A549 (cell line): ENCODE results near the gene CANT1. TPM values are rescaled to one million over a fixed set of nuclear protein-coding genes. Genes with fewer than 3 reads are reported as not detected.

Experiments
- ATAC-seq, 2 experiments: fragments of 200-7000 bp in 1 of 2; fragments of >200 bp in 1 of 2; cut with Nextera tagmentation in 1 of 2; cut with Tn5 transposase in 1 of 2; 3 replicates each; pipeline versions ENCODE4 v1.8.0 to v1.9.1; 2018 to 2020; ENCODE audit warnings: mild to moderate bottlenecking in 1 of 2, moderate library complexity in 1 of 2
- CTCF ChIA-PET: fragments of 300-600 bp; sonication (Branson Sonifier 250); formaldehyde crosslinking; extraction: SDS; loops from one replicate; lab custom pipeline; 2021; ENCODE audit warnings: antibody characterized with exemption, inconsistent platforms; lab: Yijun Ruan, JAX
- POLR2A ChIA-PET: fragments of 350-600 bp; formaldehyde crosslinking; extraction: SDS; loops from one replicate; lab custom pipeline; 2021; ENCODE audit warnings: antibody characterized with exemption, inconsistent platforms; lab: Yijun Ruan, JAX
- DNase-seq, 2 experiments: peaks; one replicate each; pipeline versions ENCODE4 v3.0.0 to v3.0.0-alpha.2; 2011 to 2016; ENCODE audit warnings: low read depth in 1 of 2, low spot score in 1 of 2
- FAIRE-seq: peaks from 2 replicates; lab custom pipeline; 2011; peaks lifted over from hg19 to GRCh38; lab: Jason Lieb, UNC
- H3K27ac ChIP-seq, 2 experiments: fragments of >200 bp; sonication (Bioruptor Twin); formaldehyde crosslinking; 3 replicates each; pipeline ENCODE4 v1.5.1; 2016 to 2017
- H3K4me1 ChIP-seq: fragments of >200 bp; sonication (Bioruptor Twin); formaldehyde crosslinking; 3 replicates; pipeline ENCODE4 v1.6.1; 2016
- H3K4me2 ChIP-seq: fragments of >200 bp; sonication (Bioruptor Twin); formaldehyde crosslinking; 3 replicates; pipeline ENCODE4 v1.6.1; 2016
- H3K4me3 ChIP-seq: fragments of >200 bp; sonication (Bioruptor Twin); formaldehyde crosslinking; 3 replicates; pipeline ENCODE4 v1.5.1; 2016
- H3K9me3 ChIP-seq: fragments of >200 bp; sonication (Bioruptor Twin); formaldehyde crosslinking; 3 replicates; pipeline ENCODE4 v1.6.1; 2016
- ATOH8 ChIP-seq: fragments of 250-450 bp; sonication (Bioruptor Pico); IDR thresholded peaks from 2 replicates; pipeline ENCODE4 v1.5.0; 2020; ENCODE audit warnings: low read depth, mild to moderate bottlenecking, moderate library complexity
- CEBPB ChIP-seq, 2 experiments: fragments of >200 bp in 1 of 2; sonication (Bioruptor Twin) in 1 of 2; formaldehyde crosslinking in 1 of 2; IDR thresholded peaks; 2 replicates each; pipeline ENCODE4 v1.6.1; 2012 to 2016
- CHD2 ChIP-seq: fragments of 150-350 bp; IDR thresholded peaks from 2 replicates; pipeline ENCODE4 v1.6.1; 2014; ENCODE audit warnings: low read length; ENCODE audit not compliant: partially characterized antibody
- E2F6 ChIP-seq: IDR thresholded peaks from 2 replicates; pipeline ENCODE4 v1.6.1; 2012; ENCODE audit warnings: low read depth, borderline replicate concordance
- FOSB ChIP-seq: fragments of 250-450 bp; sonication (Bioruptor Pico); IDR thresholded peaks from 2 replicates; pipeline ENCODE4 v1.5.0; 2020; ENCODE audit warnings: mild to moderate bottlenecking, moderate library complexity
- HDAC2 ChIP-seq: fragments of 200-600 bp; sonication (generic); IDR thresholded peaks from 2 replicates; pipeline ENCODE4 v1.6.1; 2016
- JUNB ChIP-seq: fragments of >200 bp; sonication (Bioruptor Twin); formaldehyde crosslinking; IDR thresholded peaks from 2 replicates; pipeline ENCODE4 v1.6.1; 2016
- KDM1A ChIP-seq: fragments of 200-600 bp; sonication (generic); IDR thresholded peaks from 2 replicates; pipeline ENCODE4 v1.6.1; 2016; ENCODE audit warnings: low read depth, mild to moderate bottlenecking
- MAFK ChIP-seq: fragments of 450-650 bp; IDR thresholded peaks from 2 replicates; pipeline ENCODE4 v1.6.1; 2014; ENCODE audit not compliant: partially characterized antibody
- PBX3 ChIP-seq: IDR thresholded peaks from 2 replicates; pipeline ENCODE4 v1.6.1; 2012
- RAD21 ChIP-seq, 2 experiments: fragments of >200 bp in 1 of 2; sonication (Bioruptor Twin) in 1 of 2; formaldehyde crosslinking in 1 of 2; IDR thresholded peaks in 1 of 2; conservative IDR thresholded peaks in 1 of 2; 2 replicates in 1 of 2; 3 replicates in 1 of 2; pipeline ENCODE4 v1.6.1; 2012 to 2018; ENCODE audit warnings: inconsistent platforms in 1 of 2
- RCOR1 ChIP-seq: fragments of 150-350 bp; IDR thresholded peaks from 2 replicates; pipeline ENCODE4 v1.6.1; 2014; ENCODE audit warnings: antibody characterized with exemption, low read length, low read depth
- REST ChIP-seq: fragments of 200-600 bp; sonication (generic); IDR thresholded peaks from 2 replicates; pipeline ENCODE4 v1.6.1; 2016; ENCODE audit warnings: antibody characterized with exemption, mild to moderate bottlenecking, moderate library complexity
- RNF2 ChIP-seq: fragments of 200-600 bp; sonication (generic); IDR thresholded peaks from 2 replicates; pipeline ENCODE4 v1.6.1; 2016; ENCODE audit warnings: low read depth, mild to moderate bottlenecking, antibody characterized with exemption, moderate library complexity, borderline replicate concordance
- ZFP36 ChIP-seq: fragments of 450-650 bp; IDR thresholded peaks from 2 replicates; pipeline ENCODE4 v1.6.1; 2014; ENCODE audit warnings: borderline replicate concordance; ENCODE audit not compliant: partially characterized antibody
- ZNF302 ChIP-seq: fragments of 250-450 bp; sonication (Bioruptor Pico); IDR thresholded peaks from 2 replicates; pipeline ENCODE4 v1.9.0; 2021; ENCODE audit warnings: inconsistent platforms, mild to moderate bottlenecking, moderate library complexity
- ZSCAN20 ChIP-seq: fragments of 250-450 bp; sonication (Bioruptor Pico); IDR thresholded peaks from 2 replicates; pipeline ENCODE4 v1.8.0; 2022; ENCODE audit warnings: mild to moderate bottlenecking, moderate library complexity
- WGBS: methylation state at CpG from one replicate; pipeline ENCODE4 v1.1.6; 2017; ENCODE audit errors: missing lambda C conversion rate; 5-methylcytosine and 5-hydroxymethylcytosine counted together
- polyA plus RNA-seq, 4 experiments: library from polyadenylated mRNA; depleted of rRNA in 3 of 4; stranded (reverse); fragments of >200 nt; fragmentation: RNase III in 1 of 4; extraction: RNeasy Plus Mini Kit Qiagen cat#74134 plus additional on column Dnase treatment in 1 of 4; gene quantifications; 2 replicates in 3 of 4; 3 replicates in 1 of 4; pipeline ENCODE4 v1.2.3, GENCODE V29; 2011 to 2017

CANT1 gene
- polyA plus RNA-seq, 2 of the 4 experiments (the other 2 are of a cell fraction) = 65.5 to 67.6 TPM

DNA sequence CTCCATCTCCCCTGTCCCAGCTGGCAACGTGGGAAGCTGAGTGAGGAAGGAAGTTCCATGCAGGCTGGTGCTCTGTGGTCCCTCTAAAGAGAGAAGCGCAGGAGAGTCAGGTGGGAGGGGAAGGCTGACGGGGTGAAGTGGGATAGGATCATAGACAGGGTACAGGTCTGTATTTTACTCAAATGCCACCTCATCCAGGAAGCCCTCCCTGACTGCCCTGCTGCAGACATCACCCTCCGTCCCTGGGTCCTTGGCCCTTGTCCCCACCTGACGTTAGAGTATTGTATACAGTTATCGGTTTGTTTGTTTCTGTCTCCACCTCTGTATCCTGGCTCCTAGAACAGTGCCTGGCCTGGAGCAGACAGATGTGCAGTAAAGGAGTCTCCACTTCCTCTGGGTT lies 11.7 kb downstream of the CANT1 start:
- peak; percentile 95 for TF ChIP-seq ZFP36
- TF ChIP-seq E2F6 = no peak
- POLR2A ChIA-PET = no interaction called here
- no peak overlapping the region for H3K4me3 ChIP-seq
- no peak overlapping the region for H3K27ac ChIP-seq
- DNase-seq (no peak), FAIRE-seq (no peak), ATAC-seq (no peak)
- H3K4me2 ChIP-seq = no peak overlapping the region
- no peaks in the 10 kb centered on the region for H3K9me3 ChIP-seq
- CTCF ChIA-PET = interaction anchor here (0.6 to 8.6 kb wide), 3 partner anchors 9 to 26 kb away, joined by 3 to 63 read pairs (median 28); partner anchors contain the start of gene LGALS3BP
- WGBS = 89% methylated on average over 6 of the region's 6 CpGs
- H3K4me1 ChIP-seq = no peaks in the 10 kb centered on the region; the same call in 2 of the 3 replicates

- ChIA-PET POLR2A (no interaction called here), CTCF (interaction anchor here (0.6 to 8.6 kb wide), 9 partner anchors 7 to 132 kb away, joined by 3 to 63 read pairs (median 8); partner anchors contain the start of gene LGALS3BP)
- no peaks in the 10 kb centered on the region; the same call in 2 of the 3 replicates for H3K4me1 ChIP-seq
- H3K4me3 ChIP-seq = no peak overlapping the region
- TF ChIP-seq CHD2 = no peak
- no peak for TF ChIP-seq CEBPB (IDR thresholded peaks at IDR 0.05)
- TF ChIP-seq ZNF302 (CRISPR knock-in tag) = no peak
- no peak for TF ChIP-seq ATOH8 (CRISPR knock-in tag)
- TF ChIP-seq RCOR1 = no peak
- TF ChIP-seq KDM1A = no peak
- TF ChIP-seq MAFK = no peak
- TF ChIP-seq RAD21 (conservative IDR thresholded peaks at IDR 0.05 in 1 of 2, IDR thresholded peaks at IDR 0.05 in 1 of 2) = no peak
- no peak for TF ChIP-seq FOSB
- TF ChIP-seq ZSCAN20 (CRISPR knock-in tag) = no peak
- TF ChIP-seq RNF2 = no peak
- no peak for TF ChIP-seq JUNB
- TF ChIP-seq HDAC2 = no peak
- no peak for TF ChIP-seq PBX3
- DNase-seq (no peak), FAIRE-seq (no peak), ATAC-seq (no peak)
- no peak overlapping the region for H3K4me2 ChIP-seq
- H3K27ac ChIP-seq = no peak overlapping the region
- no peaks in the 10 kb centered on the region for H3K9me3 ChIP-seq
- 93% methylated on average over 17 of the region's 27 CpGs for WGBS
Observed at GRCh38 chr17:78997231-78997741, 12.3 kb downstream of the CANT1 start.

- Histone ChIP-seq H3K4me1 (no peaks in the 10 kb centered on the region; the same call in 2 of the 3 replicates), H3K9me3 (no peaks in the 10 kb centered on the region), H3K4me2 (no peak overlapping the region), H3K27ac (no peak overlapping the region)
- FAIRE-seq (no peak), ATAC-seq (no peak), DNase-seq (no peak)
- ChIA-PET POLR2A (no interaction called here), CTCF (interaction anchor here (0.9 to 8.6 kb wide), 11 partner anchors 7 to 397 kb away, joined by 3 to 63 read pairs (median 7); partner anchors contain the start of gene LGALS3BP)
- TF ChIP-seq REST = no peak
- TF ChIP-seq, all 56 proteins: peak for 0
- no peak overlapping the region for H3K4me3 ChIP-seq
- WGBS = 97% methylated on average over 16 of the region's 16 CpGs
Observed at GRCh38 chr17:78996781-78997201, 12.8 kb downstream of the CANT1 start.
